NCI-H1092 (cell line): ENCODE results near the gene TBK1.
A peak's percentile ranks its signal among the peaks of the same experiment; 100 is the strongest.
"Not testable (repeated sequence)": the region's sequence is repeated elsewhere in the genome, so short reads cannot be mapped to it uniquely, and the experiment has no call there.

Experiments
- DNase-seq: peaks from one replicate; lab custom pipeline; 2025; lab: John Stamatoyannopoulos, UW

Gene TBK1

GRCh38 chr12:64497484-64497883 is 45.6 kb downstream of the TBK1 start:
- no peak for DNase-seq

GRCh38 chr12:64497903-64498302 is 46.0 kb downstream of the TBK1 start:
- DNase-seq = no peak

GRCh38 chr12:64500394-64500793 is 48.5 kb downstream of the TBK1 start:
- no peak for DNase-seq

- no peak for DNase-seq
Measured at GRCh38 chr12:64501486-64501885, 49.6 kb downstream of the TBK1 start.

GRCh38 chr12:64506955-64507354 is 55.0 kb downstream of the TBK1 start:
- DNase-seq = no peak

GRCh38 chr12:64510667-64511066 is 58.7 kb downstream of the TBK1 start:
- DNase-seq = no peak

- DNase-seq = no peak
Measured at GRCh38 chr12:64518396-64518795, 66.5 kb downstream of the TBK1 start.

GRCh38 chr12:64521833-64522232 is 69.9 kb downstream of the TBK1 start:
- no peak for DNase-seq

GRCh38 chr12:64522316-64522715 is 70.4 kb downstream of the TBK1 start:
- no peak for DNase-seq

- DNase-seq = no peak
Measured at GRCh38 chr12:64522807-64523206, 70.9 kb downstream of the TBK1 start.

- DNase-seq = not testable (repeated sequence)
Measured at GRCh38 chr12:64523565-64524444, 71.9 kb downstream of the TBK1 start.

- DNase-seq = no peak
Measured at GRCh38 chr12:64525461-64526160, 73.7 kb downstream of the TBK1 start.

GRCh38 chr12:64526859-64527258 is 74.9 kb downstream of the TBK1 start:
- DNase-seq = no peak

GRCh38 chr12:64528616-64529015 is 76.7 kb downstream of the TBK1 start:
- no peak for DNase-seq

GRCh38 chr12:64530566-64530965 is 78.6 kb downstream of the TBK1 start:
- no peak for DNase-seq

GRCh38 chr12:64531665-64532334 is 79.9 kb downstream of the TBK1 start:
- no peak for DNase-seq

- no peak for DNase-seq
Measured at GRCh38 chr12:64532734-64533351, 80.9 kb downstream of the TBK1 start.

- DNase-seq = no peak
Measured at GRCh38 chr12:64534672-64535199, 82.8 kb downstream of the TBK1 start.

- DNase-seq = no peak
Measured at GRCh38 chr12:64538121-64538520, 86.2 kb downstream of the TBK1 start.

- not testable (repeated sequence) for DNase-seq
Measured at GRCh38 chr12:64542409-64543047, 90.6 kb downstream of the TBK1 start.

- DNase-seq = peak; percentile 2
Measured at GRCh38 chr12:64544371-64545080, 92.6 kb downstream of the TBK1 start.
